Raji (cell line): ENCODE measurements around the gene VAPB.

Experiments used
- POLR2A ChIP-seq: IDR thresholded peaks from 2 replicates; pipeline ENCODE4 v1.6.1; 2011; ENCODE audit warnings: low read depth, low read length, control low read depth; ENCODE audit not compliant: insufficient read depth

Gene VAPB, protein sequence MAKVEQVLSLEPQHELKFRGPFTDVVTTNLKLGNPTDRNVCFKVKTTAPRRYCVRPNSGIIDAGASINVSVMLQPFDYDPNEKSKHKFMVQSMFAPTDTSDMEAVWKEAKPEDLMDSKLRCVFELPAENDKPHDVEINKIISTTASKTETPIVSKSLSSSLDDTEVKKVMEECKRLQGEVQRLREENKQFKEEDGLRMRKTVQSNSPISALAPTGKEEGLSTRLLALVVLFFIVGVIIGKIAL

DNA sequence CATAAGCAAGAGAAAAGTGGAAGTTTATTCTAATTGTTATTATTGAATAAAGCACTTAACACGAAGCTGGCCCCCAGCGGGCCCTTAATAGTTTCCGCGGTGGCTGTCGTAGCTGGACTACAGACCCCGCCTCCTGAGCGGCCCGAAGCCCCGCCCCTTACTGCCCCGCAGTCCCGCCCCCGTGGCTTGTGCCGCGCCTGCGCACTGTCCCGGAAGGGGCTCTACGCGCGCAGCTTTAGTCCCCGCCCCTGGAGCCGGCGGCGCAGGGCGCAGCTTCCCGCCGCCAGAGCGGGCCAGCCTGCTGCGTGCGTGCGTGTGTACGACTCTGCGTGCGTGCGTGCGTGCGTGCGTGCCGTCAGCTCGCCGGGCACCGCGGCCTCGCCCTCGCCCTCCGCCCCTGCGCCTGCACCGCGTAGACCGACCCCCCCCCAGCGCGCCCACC lies at the start of gene VAPB:
TSS of gene VAPB (plus strand) at position 348 of the 442 bp plus-strand sequence. CDS start 231 bp downstream, outside the sequence.
- peak; percentile 66 for TF ChIP-seq POLR2A

GRCh38 chr20:58339741-58340140 lies 49.3 kb upstream of the VAPB start:
- TF ChIP-seq POLR2A = no peak

DNA sequence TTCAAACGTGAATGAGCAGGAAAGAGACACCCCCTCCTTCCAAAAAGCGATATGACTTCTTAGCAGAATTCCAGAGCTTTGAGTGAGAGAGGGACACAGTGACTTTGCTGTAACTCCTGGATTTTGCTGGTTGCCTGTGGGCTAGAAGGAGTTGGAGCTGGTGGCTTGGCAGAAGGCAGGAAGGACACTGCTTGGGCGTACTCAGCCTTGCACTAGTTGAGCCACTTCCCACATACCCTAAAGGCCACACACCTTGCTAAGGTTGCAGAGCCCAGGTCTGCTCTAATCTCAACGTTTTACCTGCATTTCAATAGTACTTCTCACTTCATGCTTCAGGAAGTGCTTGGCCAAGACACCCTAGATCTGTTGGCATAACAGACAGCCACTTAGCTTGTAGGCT lies 48.9 kb upstream of the VAPB start:
- TF ChIP-seq POLR2A = no peak

GRCh38 chr20:58340853-58341252 lies 48.2 kb upstream of the VAPB start:
- TF ChIP-seq POLR2A = no peak

- TF ChIP-seq POLR2A = no peak
These were observed 46.7 kb upstream of the VAPB start for GRCh38 chr20:58342104-58342945.

GRCh38 chr20:58344741-58345140 lies 44.3 kb upstream of the VAPB start:
- TF ChIP-seq POLR2A = no peak

DNA sequence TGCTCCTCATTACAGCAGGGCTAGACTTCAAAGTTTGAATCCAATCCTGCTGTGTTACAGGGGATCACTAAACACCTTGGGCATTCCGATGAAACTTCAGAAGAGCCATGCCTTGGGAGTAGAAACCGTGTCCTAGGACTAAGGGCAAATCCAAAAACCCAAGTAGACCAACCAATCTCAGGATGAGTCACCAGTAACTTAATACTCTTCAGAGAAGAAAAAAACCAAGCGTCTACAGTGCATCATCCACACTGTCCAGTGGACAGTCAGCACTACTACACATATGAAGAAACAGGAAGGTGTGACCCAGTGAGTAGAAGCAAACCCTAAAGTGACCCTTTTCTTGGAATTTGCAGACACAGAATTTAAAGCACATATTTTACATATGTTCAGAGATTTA lies 39.5 kb upstream of the VAPB start:
- TF ChIP-seq POLR2A = no peak

DNA sequence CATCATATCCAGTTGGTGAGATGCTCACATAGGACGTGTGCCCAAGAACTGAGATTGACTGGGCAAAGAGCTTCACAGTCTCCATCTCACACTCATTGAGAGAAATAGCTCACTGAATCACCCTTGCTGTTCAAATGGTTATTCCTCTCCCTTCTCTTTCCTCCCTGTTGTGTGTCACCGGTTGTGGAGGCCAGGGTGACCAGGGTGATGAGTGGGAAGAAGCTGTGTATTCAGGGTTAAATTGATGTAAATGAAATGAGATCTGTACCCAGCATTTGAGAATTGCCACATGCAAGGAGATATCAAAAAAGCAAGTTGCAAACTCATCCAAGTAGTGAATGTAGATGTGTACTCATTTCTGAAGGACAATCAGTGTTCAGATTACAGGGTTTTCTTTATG lies 36.6 kb upstream of the VAPB start:
- no peak for TF ChIP-seq POLR2A

- TF ChIP-seq POLR2A = no peak
These were observed 29.6 kb upstream of the VAPB start for GRCh38 chr20:58359441-58359840.

DNA sequence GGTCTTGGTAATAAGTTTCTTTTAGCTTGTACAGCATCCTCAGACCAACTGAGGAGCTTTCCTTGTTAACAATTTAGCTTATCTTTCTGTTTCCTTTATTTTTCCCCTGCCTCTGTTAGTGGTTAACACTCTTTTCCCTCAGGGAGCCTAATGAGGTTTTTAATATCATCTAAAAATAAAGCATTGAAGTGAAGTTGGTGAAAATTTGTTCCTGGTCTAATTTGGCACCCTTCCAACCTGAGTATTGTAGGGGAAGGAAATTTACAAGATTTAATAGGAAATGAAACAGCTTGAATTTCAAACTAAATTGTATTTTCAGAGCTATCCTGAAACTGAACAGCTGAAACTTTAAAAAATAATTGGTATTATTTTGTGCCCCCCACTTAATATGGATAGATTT lies 28.1 kb upstream of the VAPB start:
- TF ChIP-seq POLR2A = no peak

DNA sequence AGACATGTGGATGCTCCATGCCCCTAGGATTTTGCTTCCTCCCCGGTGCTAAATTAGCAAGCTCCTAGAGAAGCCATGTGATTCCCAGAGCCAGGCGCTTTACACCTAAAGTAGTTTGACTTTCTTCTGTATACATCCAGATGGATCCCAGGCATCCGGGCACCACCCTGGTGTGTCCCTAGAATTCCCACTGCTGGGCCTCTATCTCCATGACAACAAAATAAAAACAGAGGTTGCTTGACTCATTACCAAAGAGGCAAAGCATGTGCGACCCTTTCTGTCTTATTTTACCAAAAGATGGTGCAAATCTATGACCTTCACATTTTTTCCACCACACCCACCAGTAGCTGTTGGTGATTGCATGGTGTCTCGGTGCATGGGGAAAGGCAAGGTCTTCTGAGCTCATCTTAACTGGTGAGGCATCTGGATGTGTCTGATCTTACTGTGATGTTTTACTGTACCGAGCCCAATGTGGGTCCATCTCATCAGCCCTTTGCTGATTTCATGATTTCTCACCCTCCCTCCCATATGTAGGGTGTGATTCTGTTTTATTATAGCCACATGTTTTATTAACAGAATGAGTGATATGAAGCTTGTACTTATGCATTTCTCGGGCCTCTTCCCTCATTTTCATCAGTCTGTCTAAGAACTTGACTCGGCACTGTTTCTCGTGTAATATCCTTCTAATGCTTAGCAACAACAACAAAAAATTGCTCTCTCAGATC lies 27.4 kb upstream of the VAPB start:
- TF ChIP-seq POLR2A = no peak

DNA sequence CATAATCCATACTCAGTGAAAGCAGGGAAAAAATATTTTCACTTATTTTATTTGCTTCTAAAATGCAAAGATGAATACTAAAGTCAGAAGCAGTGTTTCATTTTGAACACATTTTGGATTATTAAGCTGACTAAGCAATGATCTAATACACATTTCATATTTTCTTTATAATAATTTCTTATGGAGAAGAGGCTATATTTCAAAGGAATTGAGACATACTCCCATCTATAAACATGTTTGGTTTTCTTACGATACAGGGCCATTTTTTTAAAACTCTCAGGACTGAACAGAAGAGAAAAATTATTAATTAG lies 26.9 kb upstream of the VAPB start:
- no peak for TF ChIP-seq POLR2A

GRCh38 chr20:58362970-58363369 lies 26.1 kb upstream of the VAPB start:
- no peak for TF ChIP-seq POLR2A

DNA sequence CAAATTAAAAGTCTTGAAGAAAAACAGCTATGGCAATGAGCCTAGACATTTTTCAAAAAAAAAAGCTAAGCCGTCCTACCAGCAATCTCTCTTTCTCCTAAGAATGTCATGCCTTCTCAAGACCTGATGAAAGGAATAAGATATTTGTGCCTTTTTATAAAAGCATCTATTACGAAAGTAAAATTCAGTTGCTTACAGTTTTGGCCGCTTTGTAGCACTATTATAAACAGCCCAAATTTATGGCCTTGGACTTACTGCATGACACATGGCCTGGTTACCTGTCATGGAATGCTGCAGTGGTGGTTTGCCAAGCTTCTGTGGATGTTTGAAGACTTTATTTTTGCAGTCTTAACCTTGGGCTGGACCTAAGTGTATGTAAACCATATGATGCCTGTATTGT lies 22.2 kb upstream of the VAPB start:
- TF ChIP-seq POLR2A = no peak

DNA sequence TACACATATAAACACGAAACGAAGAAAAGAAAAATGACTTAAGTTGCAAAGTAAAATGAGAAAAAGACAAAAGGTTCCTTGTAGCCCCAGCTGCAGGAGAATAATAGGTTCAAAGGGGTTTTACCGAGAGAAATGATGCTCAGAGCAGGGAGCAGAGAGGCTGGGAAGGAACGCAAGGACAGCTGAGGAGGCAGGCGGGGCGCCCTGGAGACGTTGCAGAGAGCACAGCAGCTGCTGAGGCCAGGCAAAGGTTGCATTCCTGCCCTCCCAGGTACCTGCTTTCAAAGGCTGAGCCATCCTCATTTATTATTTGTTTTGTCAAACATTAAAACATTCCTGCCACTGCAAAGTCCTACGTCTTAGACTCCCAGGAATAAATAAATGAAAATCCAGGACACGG lies 16.2 kb upstream of the VAPB start:
- TF ChIP-seq POLR2A = no peak
